SK-N-SH treated with all-trans-retinoic acid at 6 μM for 48 hours (cell line): ENCODE measurements around the gene RAI14.

Source experiments
- OSR1 ChIP-seq: fragments of 250-450 bp; sonication (Bioruptor Pico); IDR thresholded peaks from 2 replicates; pipeline ENCODE4 v1.8.0; 2022; ENCODE audit warnings: moderate library complexity, mild to moderate bottlenecking, inconsistent platforms
- PPARA ChIP-seq: fragments of 250-450 bp; sonication (Bioruptor Pico); IDR thresholded peaks from 2 replicates; pipeline ENCODE4 v1.5.0; 2020; ENCODE audit warnings: mild to moderate bottlenecking, borderline replicate concordance
- RARB ChIP-seq: fragments of 250-450 bp; sonication (Bioruptor Pico); IDR thresholded peaks from 2 replicates; pipeline ENCODE4 v1.8.0; 2021; ENCODE audit warnings: mild to moderate bottlenecking, moderate library complexity
- ZNF8 ChIP-seq: fragments of 450-650 bp; formaldehyde crosslinking; IDR thresholded peaks from 2 replicates; pipeline ENCODE4 v1.5.0; 2020; ENCODE audit warnings: mild to moderate bottlenecking, moderate library complexity

DNA sequence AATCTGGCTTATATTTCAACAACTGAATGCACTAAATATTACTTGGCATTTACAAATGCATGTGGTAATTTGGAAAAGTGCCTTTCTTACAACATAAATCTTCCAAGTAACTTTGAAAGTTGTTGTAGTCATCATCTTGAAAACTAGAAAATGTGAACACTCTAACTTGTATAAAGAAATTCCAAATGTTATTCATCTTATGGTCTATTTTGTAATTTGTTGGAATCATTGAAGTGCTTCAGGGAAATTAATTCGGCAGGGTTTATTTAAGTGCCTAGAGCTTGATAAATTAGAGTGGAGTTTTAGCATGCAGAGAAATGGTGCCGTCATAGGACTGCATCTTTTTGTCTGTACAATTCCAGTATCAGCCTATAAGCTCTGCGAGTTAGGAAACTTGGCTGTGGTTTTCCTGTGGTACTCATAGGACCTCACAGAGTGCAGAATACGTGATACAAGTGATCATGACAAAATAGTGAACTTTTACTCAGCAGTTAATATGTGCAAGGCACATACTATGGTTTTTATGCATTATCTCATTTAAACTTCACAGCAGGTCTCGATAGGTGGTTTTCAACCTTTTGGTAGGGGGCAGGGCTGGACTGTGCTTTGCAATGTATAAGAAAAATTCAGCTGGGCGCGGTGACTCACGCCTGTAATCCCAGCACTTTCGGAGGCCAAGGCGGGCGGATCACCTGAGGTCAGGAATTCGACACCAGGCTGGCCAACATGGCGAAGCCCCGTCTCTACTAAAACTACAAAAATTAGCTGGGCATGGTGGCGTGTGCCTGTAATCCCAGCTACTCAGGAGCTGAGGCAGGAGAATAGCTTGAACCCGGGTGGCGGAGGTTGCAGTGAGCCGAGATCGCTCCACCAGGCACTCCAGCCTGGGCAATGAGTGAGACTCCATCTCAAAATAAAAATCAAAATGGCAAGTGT is 79.6 kb downstream of the RAI14 start:
- TF ChIP-seq RARB (CRISPR knock-in tag) (no peak), OSR1 (no peak), ZNF8 (CRISPR knock-in tag) (no peak), PPARA (CRISPR knock-in tag) (no peak)
